Measurements from ENCODE around the gene TCF3. TPM values are rescaled to one million over a fixed set of nuclear protein-coding genes. Genes with fewer than 3 reads are reported as not detected.

The TCF3 gene
- total RNA-seq, 1 experiment from 2014 or later: 208 TPM

- intact Hi-C loops (cut with micrococcal nuclease): no loop called here
- Histone ChIP-seq H3K4me3 (replicated peaks in 1 of 2; ENCODE audit: low read depth in 1 of 2, low read length in 2 of 2) (no peak overlapping the region), H2AFZ (ENCODE audit: low read depth, low read length, poor library complexity, severe bottlenecking) (no peak overlapping the region), H3K79me2 (ENCODE audit: insufficient read depth, low read length) (peaks cover 7% of the 10 kb centered on the region; the same call in 1 of the 2 replicates), H3K9me2 (ENCODE audit: insufficient read depth) (no peaks in the 10 kb centered on the region), H3K4me2 (ENCODE audit: low read length) (no peak overlapping the region), H3K4me1 (ENCODE audit: control insufficient read depth in 1 of 2, insufficient read depth in 2 of 2, low read length in 2 of 2) (peaks cover 0 to 5% of the 10 kb centered on the region in 2 experiments; a peak in 1 of 4 replicates), H4K20me1 (ENCODE audit: insufficient read depth) (no peaks in the 10 kb centered on the region), H3K27ac (ENCODE audit: low read depth, low read length) (peak overlapping the region; percentile 26; the same call in 1 of the 2 replicates), H3K27me3 (ENCODE audit: insufficient read depth, low read length) (no peaks in the 10 kb centered on the region), H3K9me3 (ENCODE audit: control insufficient read depth in 1 of 2, insufficient read depth in 1 of 2, low read depth in 1 of 2, low read length in 2 of 2) (no peaks in the 10 kb centered on the region), H3K9ac (ENCODE audit: low read length) (no peak overlapping the region), H3K36me3 (ENCODE audit: control insufficient read depth in 1 of 2, insufficient read depth in 2 of 2, low read length in 2 of 2) (peaks cover 14 to 41% of the 10 kb centered on the region in 2 experiments; a peak in 3 of 4 replicates)
- ChIA-PET CTCF (no interaction called here), RAD21 (ENCODE audit: low non-redundant PET in 1 of 2, low total read pairs in 2 of 2, uncharacterized antibody in 2 of 2, unreplicated experiment in 2 of 2) (no interaction called here), POLR2A (no interaction called here)
- DNase-seq (ENCODE audit: low read depth, low spot score) (no peak), ATAC-seq (no peak)
- no TSS peak for BruUV-seq (replicated peaks)
- TF ChIP-seq TCF7L2 (IDR thresholded peaks at IDR 0.05; ENCODE audit: borderline replicate concordance, extremely low read depth, insufficient read depth, insufficient read length) (no peak), CBX3 (IDR thresholded peaks at IDR 0.05; ENCODE audit: low read depth) (no peak), ZBTB33 (IDR thresholded peaks at IDR 0.05; ENCODE audit: extremely low read depth, insufficient replicate concordance, low read length) (no peak), EZH2phosphoT487 (IDR thresholded peaks at IDR 0.05; ENCODE audit: borderline replicate concordance) (no peak), POLR2A (IDR thresholded peaks at IDR 0.05; ENCODE audit: borderline replicate concordance, extremely low read depth, insufficient read depth, insufficient read length) (no peak), FOSL1 (IDR thresholded peaks at IDR 0.05; ENCODE audit: low read depth) (no peak), ZNF274 (IDR thresholded peaks at IDR 0.05; ENCODE audit: low read depth, low read length) (no peak), EZH2 (IDR thresholded peaks at IDR 0.05) (no peak), YY1 (IDR thresholded peaks at IDR 0.05; ENCODE audit: extremely low read depth, insufficient replicate concordance, low read depth, low read length) (no peak), CEBPB (IDR thresholded peaks at IDR 0.05; ENCODE audit: low read depth) (no peak)
- TF ChIP-seq, protein P1, sequence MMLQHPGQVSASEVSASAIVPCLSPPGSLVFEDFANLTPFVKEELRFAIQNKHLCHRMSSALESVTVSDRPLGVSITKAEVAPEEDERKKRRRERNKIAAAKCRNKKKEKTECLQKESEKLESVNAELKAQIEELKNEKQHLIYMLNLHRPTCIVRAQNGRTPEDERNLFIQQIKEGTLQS (IDR thresholded peaks at IDR 0.05): no peak
These were observed 29.9 kb downstream of the TCF3 start for GRCh38 chr19:1622541-1622940.

All from HCT116 (cell line).